ENCODE data around the gene PALD1. TPM values are rescaled to one million over a fixed set of nuclear protein-coding genes. Genes with fewer than 3 reads are reported as not detected.

Gene PALD1
- total RNA-seq, 2 experiments from 2014 or later, result 0.36 to 0.44 TPM

DNA sequence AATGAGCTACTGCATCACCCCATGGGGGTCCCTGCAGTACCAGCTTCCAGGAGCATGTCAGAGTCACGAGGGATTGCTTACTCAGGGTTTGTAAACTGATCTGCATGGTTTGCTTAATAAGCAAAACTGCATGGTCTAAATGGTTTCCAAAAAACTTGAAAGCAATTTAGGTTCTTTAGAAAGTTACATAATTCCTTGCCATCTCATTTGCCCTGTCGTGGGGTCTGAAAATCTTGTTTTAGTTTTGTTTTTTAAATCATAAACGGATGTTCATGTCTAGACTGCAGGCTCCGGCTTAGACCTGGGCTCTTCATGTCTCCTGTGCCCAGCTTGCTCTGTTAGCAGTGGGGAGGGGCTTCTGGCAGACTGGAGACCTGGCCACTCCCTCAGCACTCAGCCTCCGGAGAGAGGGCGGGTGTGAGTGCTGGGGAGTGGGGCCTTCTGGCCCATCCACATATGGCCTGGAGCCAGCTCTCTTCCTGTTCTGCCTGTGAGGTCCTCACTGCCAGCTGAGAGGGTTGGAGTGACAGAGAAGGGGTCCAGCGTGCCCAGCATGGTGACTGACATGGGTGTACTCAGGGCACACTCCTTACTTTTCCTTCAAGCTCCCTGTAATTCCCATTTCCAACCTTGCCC lies 106.5 kb downstream of the PALD1 start:
- H3K36me3 ChIP-seq (ENCODE audit: insufficient read depth, low read length), result no peaks in the 10 kb centered on the region
- Mint-ChIP-seq H3K27ac (no peak overlapping the region), H3K4me1 (ENCODE audit: low read depth) (peaks cover 3% of the 10 kb centered on the region), H3K27me3 (no peaks in the 10 kb centered on the region), H3K4me3 (no peak overlapping the region), H3K9me3 (no peaks in the 10 kb centered on the region), H3K36me3 (ENCODE audit: low read depth) (no peaks in the 10 kb centered on the region)
- no peak overlapping the region for H3K4me3 ChIP-seq (ENCODE audit: low read length)
- no peak overlapping the region for H3K27ac ChIP-seq (ENCODE audit: low read depth in 1 of 2, low read length in 2 of 2)
- TF ChIP-seq, protein P1, sequence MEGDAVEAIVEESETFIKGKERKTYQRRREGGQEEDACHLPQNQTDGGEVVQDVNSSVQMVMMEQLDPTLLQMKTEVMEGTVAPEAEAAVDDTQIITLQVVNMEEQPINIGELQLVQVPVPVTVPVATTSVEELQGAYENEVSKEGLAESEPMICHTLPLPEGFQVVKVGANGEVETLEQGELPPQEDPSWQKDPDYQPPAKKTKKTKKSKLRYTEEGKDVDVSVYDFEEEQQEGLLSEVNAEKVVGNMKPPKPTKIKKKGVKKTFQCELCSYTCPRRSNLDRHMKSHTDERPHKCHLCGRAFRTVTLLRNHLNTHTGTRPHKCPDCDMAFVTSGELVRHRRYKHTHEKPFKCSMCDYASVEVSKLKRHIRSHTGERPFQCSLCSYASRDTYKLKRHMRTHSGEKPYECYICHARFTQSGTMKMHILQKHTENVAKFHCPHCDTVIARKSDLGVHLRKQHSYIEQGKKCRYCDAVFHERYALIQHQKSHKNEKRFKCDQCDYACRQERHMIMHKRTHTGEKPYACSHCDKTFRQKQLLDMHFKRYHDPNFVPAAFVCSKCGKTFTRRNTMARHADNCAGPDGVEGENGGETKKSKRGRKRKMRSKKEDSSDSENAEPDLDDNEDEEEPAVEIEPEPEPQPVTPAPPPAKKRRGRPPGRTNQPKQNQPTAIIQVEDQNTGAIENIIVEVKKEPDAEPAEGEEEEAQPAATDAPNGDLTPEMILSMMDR (IDR thresholded peaks at IDR 0.05), result no peak
- H3K9me3 ChIP-seq (ENCODE audit: control insufficient read depth in 1 of 2, insufficient read depth in 1 of 2, low read length in 2 of 2), result no peaks in the 10 kb centered on the region
- ChIA-PET POLR2A (interaction anchor here (1.8 kb wide), 1 partner anchor 17 kb away, joined by 6 read pairs; the partner anchor contains the start of gene PRF1), CTCF (no interaction called here)
- peak; percentile 94 for ATAC-seq (ENCODE audit: poor library complexity)
- intact Hi-C loops (cut with DNase I, micrococcal nuclease), result no loop called here
- no peaks in the 10 kb centered on the region for H3K27me3 ChIP-seq (ENCODE audit: control insufficient read depth in 1 of 2, insufficient read depth in 2 of 2, low read length in 2 of 2)
- DNase-seq, result peak in 2 of 14 experiments; percentile 18 to 30
- H3K4me1 ChIP-seq (ENCODE audit: insufficient read depth, low read length), result peaks cover 4% of the 10 kb centered on the region

DNA sequence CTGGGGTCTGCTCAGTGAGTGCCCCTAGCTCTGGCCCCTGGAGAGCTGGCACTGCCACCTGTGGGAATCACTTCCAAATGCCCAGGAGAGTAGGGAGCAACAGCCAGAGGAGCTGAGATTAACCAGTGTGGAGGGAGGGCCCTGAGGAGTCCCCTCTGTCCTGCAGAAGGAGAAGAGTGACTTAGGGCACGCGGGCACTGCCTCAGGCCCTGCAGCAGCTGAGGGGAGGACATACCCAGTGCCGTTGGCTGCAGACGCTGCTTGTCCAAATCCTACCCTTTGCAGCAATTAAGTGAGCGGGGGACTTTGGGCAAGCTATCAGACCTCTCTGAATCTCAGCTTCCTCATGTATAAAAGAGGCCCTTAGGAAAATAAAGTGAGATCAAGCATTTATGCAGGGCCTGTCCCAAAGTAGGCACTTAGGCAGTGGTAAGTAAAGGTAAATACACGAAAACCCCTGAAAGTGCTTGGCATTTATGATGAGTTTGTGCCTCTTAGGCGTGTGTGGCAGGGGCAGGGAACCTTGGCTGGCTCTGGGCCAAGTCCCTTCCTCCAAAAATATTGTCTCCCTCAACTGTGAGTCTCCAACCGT lies 107.1 kb downstream of the PALD1 start:
- no peak for ATAC-seq (ENCODE audit: poor library complexity)
- Histone ChIP-seq H3K4me1 (ENCODE audit: insufficient read depth, low read length) (peaks cover 4% of the 10 kb centered on the region), H3K27ac (ENCODE audit: low read depth in 1 of 2, low read length in 2 of 2) (no peak overlapping the region), H3K36me3 (ENCODE audit: insufficient read depth, low read length) (no peaks in the 10 kb centered on the region), H3K4me3 (ENCODE audit: low read length) (no peak overlapping the region), H3K9me3 (ENCODE audit: control insufficient read depth in 1 of 2, insufficient read depth in 1 of 2, low read length in 2 of 2) (no peaks in the 10 kb centered on the region), H3K27me3 (ENCODE audit: control insufficient read depth in 1 of 2, insufficient read depth in 2 of 2, low read length in 2 of 2) (no peaks in the 10 kb centered on the region)
- ChIA-PET POLR2A (interaction anchor here (1.8 kb wide), 1 partner anchor 17 kb away, joined by 6 read pairs; the partner anchor contains the start of gene PRF1), CTCF (interaction anchor here (1.1 kb wide), 1 partner anchor 12 kb away, joined by 3 read pairs; no protein-coding TSS in a partner anchor)
- no peak overlapping the region for H3K4me3 Mint-ChIP-seq
- no peak overlapping the region for H3K27ac Mint-ChIP-seq
- no peaks in the 10 kb centered on the region for H3K4me1 Mint-ChIP-seq (ENCODE audit: low read depth)
- TF ChIP-seq, protein P1 (IDR thresholded peaks at IDR 0.05), result no peak
- intact Hi-C loops (cut with DNase I, micrococcal nuclease), result no loop called here
- no peaks in the 10 kb centered on the region for H3K9me3 Mint-ChIP-seq
- DNase-seq, result peak in 1 of 14 experiments; percentile 23
- H3K36me3 Mint-ChIP-seq (ENCODE audit: low read depth), result no peaks in the 10 kb centered on the region
- no peaks in the 10 kb centered on the region for H3K27me3 Mint-ChIP-seq

DNA sequence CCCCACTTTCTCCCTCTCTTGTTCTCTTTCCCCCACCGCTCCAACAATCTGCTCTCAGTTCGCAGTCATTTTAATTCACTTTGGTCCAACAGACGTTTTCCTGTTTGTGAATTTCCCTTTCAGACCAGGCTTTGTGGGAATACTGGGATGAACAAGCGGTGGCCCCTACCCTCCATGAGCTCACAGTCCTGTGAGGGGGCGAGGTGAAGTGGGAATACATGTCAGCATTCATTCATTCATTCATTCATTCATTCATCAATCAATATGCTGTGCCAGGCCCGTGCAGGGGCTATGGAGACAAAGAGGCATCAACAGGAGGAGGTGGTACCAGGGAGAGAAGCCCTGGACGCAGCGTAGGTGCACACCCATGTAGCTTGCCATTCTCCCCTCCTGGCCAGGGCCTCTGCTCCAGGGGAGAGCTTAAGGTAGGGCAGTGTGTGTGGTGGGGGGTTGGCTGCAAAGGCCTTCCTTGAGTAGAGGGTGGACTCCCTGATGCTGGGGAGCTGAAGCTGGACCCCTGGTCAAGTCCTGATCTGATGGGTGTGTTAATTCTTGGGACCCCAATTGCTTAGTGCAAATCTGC lies 107.9 kb downstream of the PALD1 start:
- no peaks in the 10 kb centered on the region for H3K4me1 Mint-ChIP-seq (ENCODE audit: low read depth)
- H3K36me3 ChIP-seq (ENCODE audit: insufficient read depth, low read length), result no peaks in the 10 kb centered on the region
- ChIA-PET POLR2A (interaction anchor here (1.8 kb wide), 1 partner anchor 16 kb away, joined by 6 read pairs; the partner anchor contains the start of gene PRF1), CTCF (interaction anchor here (1.1 kb wide), 1 partner anchor 11 kb away, joined by 3 read pairs; no protein-coding TSS in a partner anchor)
- no peaks in the 10 kb centered on the region for H3K27me3 Mint-ChIP-seq
- H3K9me3 ChIP-seq (ENCODE audit: control insufficient read depth in 1 of 2, insufficient read depth in 1 of 2, low read length in 2 of 2), result no peaks in the 10 kb centered on the region
- H3K4me3 Mint-ChIP-seq, result no peak overlapping the region
- H3K27ac Mint-ChIP-seq, result no peak overlapping the region
- DNase-seq (peak in 1 of 14 experiments; percentile 22), ATAC-seq (ENCODE audit: poor library complexity) (no peak)
- H3K4me3 ChIP-seq (ENCODE audit: low read length), result no peak overlapping the region
- no peak overlapping the region for H3K27ac ChIP-seq (ENCODE audit: low read depth in 1 of 2, low read length in 2 of 2)
- intact Hi-C loops (cut with DNase I, micrococcal nuclease), result no loop called here
- peaks cover 4% of the 10 kb centered on the region for H3K4me1 ChIP-seq (ENCODE audit: insufficient read depth, low read length)
- TF ChIP-seq, protein P1 (IDR thresholded peaks at IDR 0.05), result no peak
- no peaks in the 10 kb centered on the region for H3K9me3 Mint-ChIP-seq
- no peaks in the 10 kb centered on the region for H3K36me3 Mint-ChIP-seq (ENCODE audit: low read depth)
- H3K27me3 ChIP-seq (ENCODE audit: control insufficient read depth in 1 of 2, insufficient read depth in 2 of 2, low read length in 2 of 2), result no peaks in the 10 kb centered on the region

Measured in CD4-positive, alpha-beta T cell (primary cell).